ENCODE measurements around the gene FKBP4.

DNA sequence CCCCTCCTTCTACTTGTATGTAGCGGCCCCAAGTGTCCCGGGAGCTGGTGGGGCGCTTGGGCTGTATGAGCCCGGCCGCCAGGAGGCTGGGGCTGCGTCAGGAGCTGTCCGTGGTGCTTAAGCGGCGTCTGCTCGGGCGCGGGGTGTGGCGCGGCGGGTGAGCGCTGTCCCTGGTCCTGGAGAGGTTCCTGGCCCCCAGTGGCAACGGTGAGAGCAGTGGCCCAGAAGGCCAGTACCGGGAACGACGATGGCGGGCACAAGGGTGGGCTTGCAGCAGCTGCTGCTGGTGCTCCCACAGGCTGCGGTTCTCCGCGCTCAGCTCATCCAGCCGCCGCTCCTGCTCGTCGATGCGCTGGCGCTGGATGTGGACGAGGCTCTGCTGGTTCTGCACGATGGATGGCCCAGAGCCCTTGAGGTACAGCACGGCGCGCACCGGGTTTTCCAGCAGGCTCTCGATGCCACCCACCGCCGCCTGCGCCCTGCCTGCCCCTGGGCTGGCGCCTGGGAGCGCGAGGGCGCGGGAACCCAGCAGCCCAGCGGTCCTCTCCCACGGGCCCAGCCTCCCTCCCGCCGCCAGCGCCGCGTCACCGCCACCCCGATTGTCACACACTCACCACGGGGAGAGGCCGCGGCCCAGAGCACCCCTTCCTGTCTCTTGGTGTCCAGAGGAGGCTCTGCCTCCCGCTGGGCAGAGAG lies 41.9 kb upstream of the FKBP4 start:
- no peak for TF ChIP-seq POLR2A (IDR thresholded peaks at IDR 0.05)
- TF ChIP-seq, protein P1, sequence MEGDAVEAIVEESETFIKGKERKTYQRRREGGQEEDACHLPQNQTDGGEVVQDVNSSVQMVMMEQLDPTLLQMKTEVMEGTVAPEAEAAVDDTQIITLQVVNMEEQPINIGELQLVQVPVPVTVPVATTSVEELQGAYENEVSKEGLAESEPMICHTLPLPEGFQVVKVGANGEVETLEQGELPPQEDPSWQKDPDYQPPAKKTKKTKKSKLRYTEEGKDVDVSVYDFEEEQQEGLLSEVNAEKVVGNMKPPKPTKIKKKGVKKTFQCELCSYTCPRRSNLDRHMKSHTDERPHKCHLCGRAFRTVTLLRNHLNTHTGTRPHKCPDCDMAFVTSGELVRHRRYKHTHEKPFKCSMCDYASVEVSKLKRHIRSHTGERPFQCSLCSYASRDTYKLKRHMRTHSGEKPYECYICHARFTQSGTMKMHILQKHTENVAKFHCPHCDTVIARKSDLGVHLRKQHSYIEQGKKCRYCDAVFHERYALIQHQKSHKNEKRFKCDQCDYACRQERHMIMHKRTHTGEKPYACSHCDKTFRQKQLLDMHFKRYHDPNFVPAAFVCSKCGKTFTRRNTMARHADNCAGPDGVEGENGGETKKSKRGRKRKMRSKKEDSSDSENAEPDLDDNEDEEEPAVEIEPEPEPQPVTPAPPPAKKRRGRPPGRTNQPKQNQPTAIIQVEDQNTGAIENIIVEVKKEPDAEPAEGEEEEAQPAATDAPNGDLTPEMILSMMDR (IDR thresholded peaks at IDR 0.05) = peak in 3 of 7 experiments; percentile 15 to 42 (median 33)
